IMR-90 (cell line): ENCODE results near the gene SFSWAP. TPM values are rescaled to one million over a fixed set of nuclear protein-coding genes. Genes with fewer than 3 reads are reported as not detected.
"Not testable (repeated sequence)": the region's sequence is repeated elsewhere in the genome, so short reads cannot be mapped to it uniquely, and the experiment has no call there.

ENCODE experiments used
- ATAC-seq: fragments of 200-7000 bp; cut with Tn5 transposase; 2 replicates; pipeline ENCODE4 v1.9.1; 2020; ENCODE audit warnings: low read depth, mild to moderate bottlenecking, moderate library complexity
- BruUV-seq: library from RNA; stranded (reverse); fragments of 400-500 nt; replicated peaks from 2 replicates; lab custom pipeline; 2021; lab: Mats Ljungman, UMichigan
- CTCF ChIA-PET: fragments of 300-600 bp; formaldehyde crosslinking; extraction: SDS; loops from one replicate; lab custom pipeline; 2021; ENCODE audit warnings: antibody characterized with exemption; lab: Yijun Ruan, JAX
- POLR2A ChIA-PET: fragments of 300-600 bp; sonication (Branson Sonifier 250); formaldehyde crosslinking; loops from one replicate; lab custom pipeline; 2022; ENCODE audit warnings: antibody characterized with exemption; ENCODE audit not compliant: unreplicated experiment; lab: Charles Lee
- DNase-seq: peaks from one replicate; pipeline ENCODE4 v3.0.0; 2013
- H2AFZ ChIP-seq: replicated peaks from 2 replicates; pipeline ENCODE3; 2013; ENCODE audit warnings: low read length, mild to moderate bottlenecking; ENCODE audit not compliant: poor library complexity
- H2AK5ac ChIP-seq: 2 replicates; pipeline ENCODE4 v1.6.1; 2013; ENCODE audit warnings: low read depth, low read length, inconsistent platforms
- H2AK9ac ChIP-seq: replicated peaks from 2 replicates; pipeline ENCODE3; 2013; ENCODE audit warnings: mild to moderate bottlenecking, low read depth, low read length, moderate library complexity; ENCODE audit not compliant: poor library complexity
- H2BK120ac ChIP-seq: 2 replicates; pipeline ENCODE4 v1.6.1; 2013; ENCODE audit warnings: low read depth, low read length, inconsistent platforms
- H2BK15ac ChIP-seq: 3 replicates; pipeline ENCODE4 v1.6.1; 2013; ENCODE audit warnings: low read depth, low read length, inconsistent platforms
- H2BK20ac ChIP-seq: 2 replicates; pipeline ENCODE4 v1.6.1; 2013; ENCODE audit warnings: low read depth, mild to moderate bottlenecking, inconsistent platforms, low read length, moderate library complexity
- H2BK5ac ChIP-seq: 2 replicates; pipeline ENCODE4 v1.6.1; 2013; ENCODE audit warnings: mild to moderate bottlenecking, low read depth, low read length, inconsistent platforms; ENCODE audit not compliant: poor library complexity, severe bottlenecking
- H3K14ac ChIP-seq: replicated peaks from 2 replicates; pipeline ENCODE4 v1.6.1; 2013; ENCODE audit warnings: low read depth, low read length, inconsistent platforms
- H3K18ac ChIP-seq: 2 replicates; pipeline ENCODE4 v1.6.1; 2013; ENCODE audit warnings: low read depth, low read length, control low read depth
- H3K23ac ChIP-seq: 2 replicates; pipeline ENCODE4 v1.6.1; 2013; ENCODE audit warnings: low read depth, low read length, inconsistent platforms
- H3K27ac ChIP-seq: 2 replicates; pipeline ENCODE4 v1.5.1; 2013; ENCODE audit warnings: mild to moderate bottlenecking, control low read depth, low read length; ENCODE audit not compliant: insufficient read depth
- H3K27me3 ChIP-seq: 2 replicates; pipeline ENCODE4 v1.6.1; 2013; ENCODE audit warnings: low read length; ENCODE audit not compliant: control insufficient read depth, insufficient read depth
- H3K36me3 ChIP-seq: 2 replicates; pipeline ENCODE4 v1.6.1; 2013; ENCODE audit warnings: low read length, mixed read lengths; ENCODE audit not compliant: control insufficient read depth, insufficient read depth
- H3K4ac ChIP-seq: 2 replicates; pipeline ENCODE4 v1.6.1; 2013; ENCODE audit warnings: low read depth, low read length, inconsistent platforms
- H3K4me1 ChIP-seq: 2 replicates; pipeline ENCODE4 v1.6.1; 2013; ENCODE audit warnings: low read length, mixed read lengths; ENCODE audit not compliant: control insufficient read depth, insufficient read depth
- H3K4me2 ChIP-seq: 2 replicates; pipeline ENCODE4 v1.6.1; 2013; ENCODE audit warnings: low read depth, mild to moderate bottlenecking, control low read depth, low read length, moderate library complexity
- H3K4me3 ChIP-seq: 2 replicates; pipeline ENCODE4 v1.5.1; 2013; ENCODE audit warnings: low read depth, mild to moderate bottlenecking, control low read depth, low read length, moderate library complexity; ENCODE audit not compliant: insufficient read depth
- H3K56ac ChIP-seq: 2 replicates; pipeline ENCODE4 v1.6.1; 2013; ENCODE audit warnings: low read length, inconsistent platforms; ENCODE audit not compliant: insufficient read depth; ENCODE audit errors: extremely low read depth
- H3K79me1 ChIP-seq, 2 experiments: 2 replicates each; pipeline ENCODE4 v1.6.1; 2013; ENCODE audit warnings: low read length in 2 of 2, inconsistent platforms in 1 of 2, low read depth in 1 of 2
- H3K9ac ChIP-seq: 2 replicates; pipeline ENCODE4 v1.6.1; 2013; ENCODE audit warnings: low read depth, low read length, control low read depth
- H3K9me1 ChIP-seq: 2 replicates; pipeline ENCODE4 v1.6.1; 2013; ENCODE audit warnings: low read length, inconsistent platforms; ENCODE audit not compliant: insufficient read depth
- H3K9me3 ChIP-seq: 2 replicates; pipeline ENCODE4 v1.6.1; 2013; ENCODE audit warnings: low read length; ENCODE audit not compliant: control insufficient read depth, insufficient read depth
- H4K20me1 ChIP-seq: 2 replicates; pipeline ENCODE4 v1.6.1; 2013; ENCODE audit warnings: low read length, inconsistent platforms; ENCODE audit not compliant: insufficient read depth
- H4K5ac ChIP-seq: 2 replicates; pipeline ENCODE4 v1.6.1; 2013; ENCODE audit warnings: mild to moderate bottlenecking, low read depth, low read length, control low read depth
- H4K8ac ChIP-seq, 2 experiments: 2 replicates each; pipeline ENCODE4 v1.6.1; 2013; ENCODE audit warnings: low read depth in 2 of 2, low read length in 2 of 2, control low read depth in 1 of 2, inconsistent platforms in 1 of 2
- H4K91ac ChIP-seq: 2 replicates; pipeline ENCODE4 v1.6.1; 2013; ENCODE audit warnings: low read depth, low read length, inconsistent platforms; ENCODE audit not compliant: insufficient read depth
- FOS ChIP-seq: fragments of 150-350 bp; IDR thresholded peaks from 2 replicates; pipeline ENCODE4 v1.6.1; 2016; ENCODE audit warnings: low read depth, low read length
- MAFK ChIP-seq: IDR thresholded peaks from 2 replicates; pipeline ENCODE4 v1.6.1; 2012; ENCODE audit warnings: low read depth, low read length, improper control_type of control experiment
- RAD21 ChIP-seq: IDR thresholded peaks from 2 replicates; pipeline ENCODE4 v1.6.1; 2012; ENCODE audit warnings: low read length, improper control_type of control experiment
- RCOR1 ChIP-seq: IDR thresholded peaks from 2 replicates; pipeline ENCODE4 v1.6.1; 2012; ENCODE audit warnings: mild to moderate bottlenecking, low read length, improper control_type of control experiment; ENCODE audit not compliant: insufficient replicate concordance
- USF2 ChIP-seq: fragments of 150-350 bp; IDR thresholded peaks from 2 replicates; pipeline ENCODE4 v1.6.1; 2017; ENCODE audit warnings: mild to moderate bottlenecking, antibody characterized with exemption, low read length, low read depth
- WGBS, 2 experiments: methylation state at CpG; one replicate each; pipeline versions ENCODE4 v1.1.5 to v1.1.7; 2013; ENCODE audit warnings: missing lambda C conversion rate in 2 of 2; ENCODE audit not compliant: insufficient read length in 1 of 2; ENCODE audit errors: extremely low coverage in 2 of 2; 5-methylcytosine and 5-hydroxymethylcytosine counted together
- dilution Hi-C: fragments of 300-500 bp; cut with HindIII; formaldehyde crosslinking; loops from one replicate; pipeline ENCODE4 v1.14.3; 2018; ENCODE audit warnings: low sequenced_read_pairs; ENCODE audit not compliant: unreplicated experiment
- in situ Hi-C: fragments of 300-500 bp; cut with MboI; formaldehyde crosslinking; loops from 3 replicates; pipeline ENCODE4 v1.14.3; 2019; ENCODE audit warnings: low sequenced_read_pairs, inconsistent platforms, mixed read lengths
- intact Hi-C: fragments of 100-400 bp; cut with micrococcal nuclease; formaldehyde crosslinking; loops from 2 replicates; pipeline ENCODE4 v1.10.0; 2022
- polyA plus RNA-seq, 3 experiments: library from polyadenylated mRNA; depleted of rRNA; stranded (reverse); fragments of >200 nt; gene quantifications; 2 replicates each; pipeline ENCODE4 v1.2.3, GENCODE V29; 2012; ENCODE audit warnings: low replicate concordance in 1 of 3
- total RNA-seq: library from RNA; depleted of rRNA; stranded (reverse); fragments of >200 nt; gene quantifications from 2 replicates; pipeline ENCODE4 v1.2.3, GENCODE V29; 2012

SFSWAP gene
- total and polyA plus RNA-seq, 2 of the 4 experiments (the other 2 are of a cell fraction), result 19.7 to 22.4 TPM

GRCh38 chr12:131740626-131741025, 29.7 kb downstream of the SFSWAP start:
- BruUV-seq, result no TSS peak
- Histone ChIP-seq H2AFZ (no peak overlapping the region), H3K27me3 (no peaks in the 10 kb centered on the region), H2BK5ac (no peak overlapping the region), H4K5ac (no peak overlapping the region), H4K20me1 (peaks cover 6% of the 10 kb centered on the region; the same call in 1 of the 2 replicates), H3K9me1 (no peaks in the 10 kb centered on the region; the same call in 1 of the 2 replicates), H3K4me1 (peaks cover 3% of the 10 kb centered on the region), H3K4ac (no peak overlapping the region), H2AK5ac (no peak overlapping the region), H3K14ac (no peak overlapping the region), H2AK9ac (no peak overlapping the region), H2BK20ac (no peak overlapping the region), H2BK15ac (no peak overlapping the region), H4K8ac (no peak overlapping the region), H3K36me3 (peaks cover 33% of the 10 kb centered on the region), H3K79me1 (peaks cover 8 to 21% of the 10 kb centered on the region in 2 experiments; a peak in 3 of 4 replicates), H3K4me3 (no peak overlapping the region), H2BK120ac (no peak overlapping the region), H3K56ac (no peak overlapping the region), H4K91ac (no peak overlapping the region), H3K4me2 (no peak overlapping the region), H3K27ac (no peak overlapping the region), H3K9ac (no peak overlapping the region), H3K9me3 (no peaks in the 10 kb centered on the region), H3K23ac (no peak overlapping the region), H3K18ac (no peak overlapping the region)
- DNase-seq (no peak), ATAC-seq (no peak)
- intact Hi-C loops, result no loop called here
- ChIA-PET POLR2A (no interaction called here), CTCF (interaction anchor here (1.4 kb wide), 1 partner anchor 11 kb away, joined by 6 read pairs; no protein-coding TSS in a partner anchor)
- in situ Hi-C loops, result no loop called here
- no CpG with 5 or more reads among the region's 2 CpGs for WGBS, 2 experiments
- dilution Hi-C loops, result no loop called here
- no peak for TF ChIP-seq RCOR1
- TF ChIP-seq RAD21, result no peak
- TF ChIP-seq FOS, result no peak
- no peak for TF ChIP-seq MAFK
- TF ChIP-seq USF2, result no peak

- BruUV-seq, H3K27me3 ChIP-seq, H3K14ac ChIP-seq, H2BK120ac ChIP-seq, H3K9me3 ChIP-seq, H4K91ac ChIP-seq, POLR2A ChIA-PET, H2BK5ac ChIP-seq, intact Hi-C loops, H2AFZ ChIP-seq, dilution Hi-C loops, H3K27ac ChIP-seq, H3K18ac ChIP-seq, in situ Hi-C loops, H4K5ac ChIP-seq, CTCF ChIA-PET, H4K8ac ChIP-seq, H3K4me2 ChIP-seq, H4K20me1 ChIP-seq, ATAC-seq, H3K4me1 ChIP-seq, H2BK15ac ChIP-seq, H2AK5ac ChIP-seq, H2AK9ac ChIP-seq, H3K56ac ChIP-seq, H3K4me3 ChIP-seq, H3K9me1 ChIP-seq, DNase-seq, H3K23ac ChIP-seq, H3K4ac ChIP-seq, H2BK20ac ChIP-seq, H3K9ac ChIP-seq: not testable (repeated sequence)
- peaks cover 39% of the 10 kb centered on the region for H3K36me3 ChIP-seq
- peaks cover 7 to 16% of the 10 kb centered on the region in 2 experiments; a peak in 3 of 4 replicates for H3K79me1 ChIP-seq
- no CpG with 5 or more reads among the region's 3 CpGs for WGBS, 2 experiments
These were observed 31.9 kb downstream of the SFSWAP start for GRCh38 chr12:131742761-131743160.
